ENCODE measurements around the gene GDI1. TPM values are rescaled to one million over a fixed set of nuclear protein-coding genes. Genes with fewer than 3 reads are reported as not detected.
A peak's percentile ranks its signal among the peaks of the same experiment; 100 is the strongest.

Gene GDI1
- total RNA-seq, 2 donors from 2014 or later = 115 to 118 TPM

- peaks cover 10% of the 10 kb centered on the region for H3K4me1 Mint-ChIP-seq (ENCODE audit: low read depth)
- no peaks in the 10 kb centered on the region for H3K9me3 Mint-ChIP-seq
- H3K27me3 Mint-ChIP-seq (ENCODE audit: low read depth) = no peaks in the 10 kb centered on the region
- ATAC-seq (replicated peaks in 1 of 2) = no peak
- DNase-seq = peak; percentile 13 to 25
- peak overlapping the region; percentile 99 for H3K27ac Mint-ChIP-seq
- peaks cover 18 to 20% of the 10 kb centered on the region in 2 donors for H3K36me3 Mint-ChIP-seq (ENCODE audit: insufficient read depth in 2 of 2)
- H3K4me3 Mint-ChIP-seq = peak overlapping the region; percentile 91 to 96
Observed at GRCh38 chrX:154401045-154401799, 35.7 kb upstream of the GDI1 start.

GRCh38 chrX:154401918-154402621, 34.9 kb upstream of the GDI1 start:
- peak overlapping the region; percentile 2 for H3K27ac Mint-ChIP-seq
- peaks cover 18 to 20% of the 10 kb centered on the region in 2 donors for H3K36me3 Mint-ChIP-seq (ENCODE audit: insufficient read depth in 2 of 2)
- peaks cover 10% of the 10 kb centered on the region for H3K4me1 Mint-ChIP-seq (ENCODE audit: low read depth)
- ATAC-seq (replicated peaks in 1 of 2) (peak in 1 of 2 donors; percentile 5), DNase-seq (no peak)
- no peaks in the 10 kb centered on the region for H3K27me3 Mint-ChIP-seq (ENCODE audit: low read depth)
- no peak overlapping the region for H3K4me3 Mint-ChIP-seq
- no peaks in the 10 kb centered on the region for H3K9me3 Mint-ChIP-seq

GRCh38 chrX:154402622-154403127, 34.3 kb upstream of the GDI1 start:
- Mint-ChIP-seq H3K4me3 (no peak overlapping the region), H3K4me1 (ENCODE audit: low read depth) (peaks cover 10% of the 10 kb centered on the region), H3K36me3 (ENCODE audit: insufficient read depth in 2 of 2) (peaks cover 18 to 20% of the 10 kb centered on the region in 2 donors), H3K9me3 (no peaks in the 10 kb centered on the region), H3K27ac (peak overlapping the region; percentile 2), H3K27me3 (ENCODE audit: low read depth) (no peaks in the 10 kb centered on the region)
- DNase-seq = peak in 1 of 2 donors; percentile 18
- peak in 1 of 2 donors; percentile 8 for ATAC-seq (replicated peaks in 1 of 2)

- ATAC-seq (replicated peaks in 1 of 2) (peak in 1 of 2 donors; percentile 2), DNase-seq (no peak)
- Mint-ChIP-seq H3K27ac (no peak overlapping the region), H3K9me3 (no peaks in the 10 kb centered on the region), H3K27me3 (ENCODE audit: low read depth) (no peaks in the 10 kb centered on the region), H3K4me3 (no peak overlapping the region), H3K36me3 (ENCODE audit: insufficient read depth in 2 of 2) (peaks cover 14 to 18% of the 10 kb centered on the region in 2 donors), H3K4me1 (ENCODE audit: low read depth) (peaks cover 10% of the 10 kb centered on the region)
Observed at GRCh38 chrX:154403192-154403591, 33.8 kb upstream of the GDI1 start.

- ATAC-seq (replicated peaks in 1 of 2) = no peak
- peak overlapping the region; percentile 86 for H3K27ac Mint-ChIP-seq
- H3K36me3 Mint-ChIP-seq (ENCODE audit: insufficient read depth in 2 of 2) = peaks cover 12 to 13% of the 10 kb centered on the region in 2 donors
- no peaks in the 10 kb centered on the region for H3K9me3 Mint-ChIP-seq
- DNase-seq = no peak
- peaks cover 10% of the 10 kb centered on the region for H3K4me1 Mint-ChIP-seq (ENCODE audit: low read depth)
- H3K27me3 Mint-ChIP-seq (ENCODE audit: low read depth) = no peaks in the 10 kb centered on the region
- no peak overlapping the region for H3K4me3 Mint-ChIP-seq
Observed at GRCh38 chrX:154403858-154404257, 33.1 kb upstream of the GDI1 start.

GRCh38 chrX:154404625-154405192, 32.2 kb upstream of the GDI1 start:
- H3K27me3 Mint-ChIP-seq (ENCODE audit: low read depth) = no peaks in the 10 kb centered on the region
- no peak overlapping the region for H3K4me3 Mint-ChIP-seq
- H3K9me3 Mint-ChIP-seq = no peaks in the 10 kb centered on the region
- H3K36me3 Mint-ChIP-seq (ENCODE audit: insufficient read depth in 2 of 2) = peaks cover 6 to 7% of the 10 kb centered on the region in 2 donors
- peak overlapping the region; percentile 86 for H3K27ac Mint-ChIP-seq
- ATAC-seq (replicated peaks in 1 of 2) = no peak
- H3K4me1 Mint-ChIP-seq (ENCODE audit: low read depth) = peaks cover 6% of the 10 kb centered on the region
- DNase-seq = no peak

- DNase-seq = no peak
- no peak for ATAC-seq (replicated peaks in 1 of 2)
Observed at GRCh38 chrX:154408659-154409221, 28.2 kb upstream of the GDI1 start.

GRCh38 chrX:154409222-154409871, 27.6 kb upstream of the GDI1 start, which contains the start of gene DNASE1L1:
Gene DNASE1L1 (minus strand): TSS chrX:154409254. CDS start chrX:154405568, 3,686 bp downstream.
- no peaks in the 10 kb centered on the region for H3K27me3 Mint-ChIP-seq (ENCODE audit: low read depth)
- H3K9me3 Mint-ChIP-seq = no peaks in the 10 kb centered on the region
- DNase-seq = peak in 1 of 2 donors; percentile 24
- ATAC-seq (replicated peaks in 1 of 2) = no peak
- H3K36me3 Mint-ChIP-seq (ENCODE audit: insufficient read depth in 2 of 2) = peaks cover 5 to 6% of the 10 kb centered on the region in 2 donors
- peak within 1 kb of the TSS; percentile 57 to 59 for H3K4me3 Mint-ChIP-seq
- peak within 1 kb of the TSS; percentile 42 for H3K27ac Mint-ChIP-seq
- H3K4me1 Mint-ChIP-seq (ENCODE audit: low read depth) = peaks cover 6% of the 10 kb centered on the region

More at GRCh38 chrX:154408659-154409221, 28.2 kb upstream of the GDI1 start:
- Mint-ChIP-seq H3K27ac (peak overlapping the region; percentile 24), H3K9me3 (no peaks in the 10 kb centered on the region), H3K4me3 (peak overlapping the region in 1 of 2 donors; percentile 54), H3K27me3 (ENCODE audit: low read depth) (no peaks in the 10 kb centered on the region), H3K36me3 (ENCODE audit: insufficient read depth in 2 of 2) (peaks cover 2 to 6% of the 10 kb centered on the region in 2 donors), H3K4me1 (ENCODE audit: low read depth) (peaks cover 6% of the 10 kb centered on the region)

- Mint-ChIP-seq H3K27me3 (ENCODE audit: low read depth) (peaks cover 6% of the 10 kb centered on the region), H3K9me3 (no peaks in the 10 kb centered on the region)
Observed at GRCh38 chrX:154411981-154412340, 25.0 kb upstream of the GDI1 start.

GRCh38 chrX:154412468-154412867, 24.5 kb upstream of the GDI1 start:
- Mint-ChIP-seq H3K9me3 (no peaks in the 10 kb centered on the region), H3K4me3 (peak overlapping the region; percentile 86 to 87), H3K27ac (peak overlapping the region; percentile 77), H3K27me3 (ENCODE audit: low read depth) (peaks cover 6% of the 10 kb centered on the region), H3K36me3 (ENCODE audit: insufficient read depth in 2 of 2) (peaks cover 6 to 8% of the 10 kb centered on the region in 2 donors), H3K4me1 (ENCODE audit: low read depth) (peaks cover 6% of the 10 kb centered on the region)
- peak; percentile 37 to 48 for ATAC-seq (replicated peaks in 1 of 2)
- DNase-seq = peak; percentile 23 to 26

More at GRCh38 chrX:154411981-154412340, 25.0 kb upstream of the GDI1 start:
- H3K36me3 Mint-ChIP-seq (ENCODE audit: insufficient read depth in 2 of 2) = peaks cover 6 to 8% of the 10 kb centered on the region in 2 donors
- peaks cover 6% of the 10 kb centered on the region for H3K4me1 Mint-ChIP-seq (ENCODE audit: low read depth)
- peak overlapping the region; percentile 19 for H3K27ac Mint-ChIP-seq
- peak; percentile 83 to 85 for ATAC-seq (replicated peaks in 1 of 2)
- H3K4me3 Mint-ChIP-seq = peak overlapping the region; percentile 86 to 87
- peak; percentile 67 to 70 for DNase-seq

GRCh38 chrX:154413142-154413541, 23.8 kb upstream of the GDI1 start:
- no peaks in the 10 kb centered on the region for H3K9me3 Mint-ChIP-seq
- peak overlapping the region; percentile 86 to 87 for H3K4me3 Mint-ChIP-seq
- H3K27me3 Mint-ChIP-seq (ENCODE audit: low read depth) = peaks cover 6% of the 10 kb centered on the region
- no peak overlapping the region for H3K27ac Mint-ChIP-seq
- peaks cover 6 to 8% of the 10 kb centered on the region in 2 donors for H3K36me3 Mint-ChIP-seq (ENCODE audit: insufficient read depth in 2 of 2)
- H3K4me1 Mint-ChIP-seq (ENCODE audit: low read depth) = peaks cover 6% of the 10 kb centered on the region
- ATAC-seq (replicated peaks in 1 of 2) (no peak), DNase-seq (no peak)

- Mint-ChIP-seq H3K27ac (peak overlapping the region; percentile 54), H3K9me3 (no peaks in the 10 kb centered on the region), H3K36me3 (ENCODE audit: insufficient read depth in 2 of 2) (peaks cover 0 to 11% of the 10 kb centered on the region in 2 donors), H3K27me3 (ENCODE audit: low read depth) (peaks cover 6% of the 10 kb centered on the region), H3K4me3 (no peak overlapping the region), H3K4me1 (ENCODE audit: low read depth) (peaks cover 11% of the 10 kb centered on the region)
- ATAC-seq (replicated peaks in 1 of 2) (no peak), DNase-seq (no peak)
Observed at GRCh38 chrX:154417157-154417556, 19.8 kb upstream of the GDI1 start.

All from activated T-cell treated with anti-CD3 and anti-CD28 coated beads, Interleukin-2, amount 50 U/mL, for 72 hours (primary cell).